AG10803 (cell line): ENCODE measurements around the gene ARID3A.

Experiments used
- DNase-seq: peaks from one replicate; pipeline ENCODE4 v3.0.0; 2010; ENCODE audit warnings: low read depth
- H3K4me3 ChIP-seq: 2 replicates; pipeline ENCODE4 v1.5.1; 2011; ENCODE audit warnings: mild to moderate bottlenecking, low read length, control low read depth
- TF ChIP-seq, protein P1 (sequence below): conservative IDR thresholded peaks from 2 replicates; pipeline ENCODE4 v1.5.1; 2011; ENCODE audit warnings: mild to moderate bottlenecking, low read length, control low read depth, inconsistent platforms

The ARID3A gene

DNA sequence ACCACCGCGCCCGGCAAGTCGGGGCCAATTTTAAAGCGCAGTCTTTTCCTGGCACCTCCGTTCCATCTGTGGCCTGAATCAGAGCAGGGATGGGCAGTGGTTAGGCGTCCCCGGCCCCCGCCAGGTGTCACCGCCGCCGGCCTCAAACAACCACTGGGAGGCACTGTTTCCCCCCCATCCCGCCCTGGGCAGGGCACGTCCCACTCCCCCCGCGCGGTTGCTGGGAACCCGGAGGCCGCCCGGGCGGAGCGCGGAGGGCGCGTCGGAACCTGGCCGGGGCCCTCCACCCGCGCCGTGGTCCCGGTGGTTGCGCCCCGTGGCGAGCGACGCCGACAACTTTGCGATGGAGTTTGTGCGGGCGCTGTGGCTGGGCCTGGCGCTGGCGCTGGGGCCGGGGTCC, 74.3 kb downstream of the ARID3A start, which contains the start of gene GRIN3B:
Gene GRIN3B (plus strand): TSS at position 325 of the 400 bp plus-strand sequence. CDS start 19 bp downstream, at position 344.
- no peak within 1 kb of the TSS; the same call in none of the 2 replicates for H3K4me3 ChIP-seq
- TF ChIP-seq, protein P1, sequence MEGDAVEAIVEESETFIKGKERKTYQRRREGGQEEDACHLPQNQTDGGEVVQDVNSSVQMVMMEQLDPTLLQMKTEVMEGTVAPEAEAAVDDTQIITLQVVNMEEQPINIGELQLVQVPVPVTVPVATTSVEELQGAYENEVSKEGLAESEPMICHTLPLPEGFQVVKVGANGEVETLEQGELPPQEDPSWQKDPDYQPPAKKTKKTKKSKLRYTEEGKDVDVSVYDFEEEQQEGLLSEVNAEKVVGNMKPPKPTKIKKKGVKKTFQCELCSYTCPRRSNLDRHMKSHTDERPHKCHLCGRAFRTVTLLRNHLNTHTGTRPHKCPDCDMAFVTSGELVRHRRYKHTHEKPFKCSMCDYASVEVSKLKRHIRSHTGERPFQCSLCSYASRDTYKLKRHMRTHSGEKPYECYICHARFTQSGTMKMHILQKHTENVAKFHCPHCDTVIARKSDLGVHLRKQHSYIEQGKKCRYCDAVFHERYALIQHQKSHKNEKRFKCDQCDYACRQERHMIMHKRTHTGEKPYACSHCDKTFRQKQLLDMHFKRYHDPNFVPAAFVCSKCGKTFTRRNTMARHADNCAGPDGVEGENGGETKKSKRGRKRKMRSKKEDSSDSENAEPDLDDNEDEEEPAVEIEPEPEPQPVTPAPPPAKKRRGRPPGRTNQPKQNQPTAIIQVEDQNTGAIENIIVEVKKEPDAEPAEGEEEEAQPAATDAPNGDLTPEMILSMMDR, result peak; percentile 47
- DNase-seq, result peak; percentile 44

DNA sequence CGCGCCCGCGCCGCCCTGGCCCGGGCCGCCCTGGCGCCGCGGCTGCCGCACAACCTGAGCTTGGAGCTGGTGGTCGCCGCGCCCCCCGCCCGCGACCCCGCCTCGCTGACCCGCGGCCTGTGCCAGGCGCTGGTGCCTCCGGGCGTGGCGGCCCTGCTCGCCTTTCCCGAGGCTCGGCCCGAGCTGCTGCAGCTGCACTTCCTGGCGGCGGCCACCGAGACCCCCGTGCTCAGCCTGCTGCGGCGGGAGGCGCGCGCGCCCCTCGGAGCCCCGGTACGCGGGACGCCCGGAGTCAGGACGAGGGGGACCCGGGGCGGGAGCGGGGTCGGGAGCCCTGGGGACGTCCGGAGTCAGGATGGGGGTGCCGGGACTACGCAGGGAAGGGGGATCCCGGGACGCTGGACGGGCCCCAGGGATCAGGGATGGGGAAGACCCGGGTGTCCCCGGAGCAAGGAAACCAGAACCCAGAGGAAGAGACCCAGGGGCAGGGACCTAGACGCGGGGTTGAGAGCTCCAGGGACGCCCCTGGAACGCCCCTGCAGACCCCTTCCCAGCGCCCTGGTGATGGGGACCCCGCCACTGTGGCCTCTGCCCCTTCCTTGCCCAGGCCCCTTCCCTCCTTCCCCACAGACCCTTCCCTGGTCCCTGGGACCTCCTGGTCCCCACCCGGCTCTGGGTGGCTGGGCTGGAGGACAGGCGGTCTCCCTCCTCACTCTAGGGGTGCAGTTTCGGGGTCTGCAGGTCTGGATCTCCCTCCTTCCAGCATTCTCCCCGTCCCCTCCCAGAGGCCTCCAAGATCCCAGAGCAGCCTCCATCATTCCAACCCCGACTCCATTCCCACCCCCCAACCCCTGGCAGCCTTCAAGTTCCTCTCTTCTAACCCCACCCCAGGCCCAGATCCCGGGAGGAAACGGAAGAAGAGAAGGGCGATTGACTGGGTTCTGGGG, 75.0 kb downstream of the ARID3A start:
- no peak overlapping the region; the same call in 1 of the 2 replicates for H3K4me3 ChIP-seq
- no peak for DNase-seq
- TF ChIP-seq, protein P1, result no peak

DNA sequence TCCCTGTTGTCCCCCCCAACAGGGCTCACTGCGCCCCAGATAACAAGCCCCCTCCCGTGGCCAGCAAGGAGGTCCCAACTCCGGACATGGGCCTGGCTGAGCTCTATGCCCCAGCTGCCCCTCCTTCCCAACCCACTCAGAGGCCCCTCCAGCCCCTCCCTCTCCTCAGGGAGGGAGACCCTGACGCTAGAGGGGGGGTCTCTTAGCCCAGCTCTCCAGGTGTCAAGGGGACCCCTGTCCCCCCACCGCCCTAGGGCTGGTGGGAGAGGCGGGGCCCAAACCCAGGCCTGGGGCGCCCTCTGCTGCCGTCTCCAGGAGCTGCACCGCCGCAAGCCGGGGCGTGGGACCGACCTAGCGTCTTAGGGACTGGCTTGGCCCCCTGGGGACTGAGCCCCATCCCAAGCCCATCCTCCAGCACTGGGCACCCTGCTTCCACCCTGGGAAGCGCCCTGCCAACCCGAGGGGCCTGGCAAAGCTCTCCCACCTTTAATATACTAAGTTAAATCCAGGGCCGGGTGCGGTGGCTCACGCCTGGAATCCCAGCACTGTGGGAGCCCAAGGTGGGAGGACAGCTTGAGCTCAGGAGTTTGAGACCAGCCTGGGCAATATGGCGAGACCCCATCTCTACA, 75.8 kb downstream of the ARID3A start:
- no peak overlapping the region for H3K4me3 ChIP-seq
- DNase-seq, result no peak
- TF ChIP-seq, protein P1, result peak; percentile 68

DNA sequence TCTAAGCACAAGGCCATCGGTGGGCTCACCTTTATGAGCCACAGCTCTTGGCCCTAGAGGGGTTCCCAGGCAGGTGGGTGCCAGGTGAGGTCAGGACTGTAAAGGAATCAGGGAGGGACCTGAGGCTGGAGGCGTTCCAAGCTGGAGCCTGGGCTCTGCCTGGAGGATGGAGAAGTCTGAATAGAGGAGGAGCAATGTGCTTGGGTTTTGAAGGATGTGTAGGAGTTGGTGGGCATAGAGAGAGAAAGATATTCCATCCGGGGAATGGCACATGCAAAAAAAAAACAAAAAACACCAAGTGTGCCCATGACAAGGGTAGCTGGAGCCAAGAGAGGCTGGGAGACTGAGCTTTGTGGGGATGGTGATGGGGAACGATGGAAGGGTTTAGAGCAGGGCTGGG, 76.8 kb downstream of the ARID3A start:
- no peak overlapping the region for H3K4me3 ChIP-seq
- TF ChIP-seq, protein P1, result no peak
- no peak for DNase-seq

DNA sequence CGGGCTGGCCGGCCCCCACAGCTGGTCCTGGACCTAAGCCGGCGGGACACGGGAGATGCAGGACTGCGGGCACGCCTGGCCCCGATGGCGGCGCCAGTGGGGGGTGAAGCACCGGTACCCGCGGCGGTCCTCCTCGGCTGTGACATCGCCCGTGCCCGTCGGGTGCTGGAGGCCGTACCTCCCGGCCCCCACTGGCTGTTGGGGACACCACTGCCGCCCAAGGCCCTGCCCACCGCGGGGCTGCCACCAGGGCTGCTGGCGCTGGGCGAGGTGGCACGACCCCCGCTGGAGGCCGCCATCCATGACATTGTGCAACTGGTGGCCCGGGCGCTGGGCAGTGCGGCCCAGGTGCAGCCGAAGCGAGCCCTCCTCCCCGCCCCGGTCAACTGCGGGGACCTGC, 77.4 kb downstream of the ARID3A start:
- TF ChIP-seq, protein P1, result no peak
- H3K4me3 ChIP-seq, result no peak overlapping the region
- no peak for DNase-seq

DNA sequence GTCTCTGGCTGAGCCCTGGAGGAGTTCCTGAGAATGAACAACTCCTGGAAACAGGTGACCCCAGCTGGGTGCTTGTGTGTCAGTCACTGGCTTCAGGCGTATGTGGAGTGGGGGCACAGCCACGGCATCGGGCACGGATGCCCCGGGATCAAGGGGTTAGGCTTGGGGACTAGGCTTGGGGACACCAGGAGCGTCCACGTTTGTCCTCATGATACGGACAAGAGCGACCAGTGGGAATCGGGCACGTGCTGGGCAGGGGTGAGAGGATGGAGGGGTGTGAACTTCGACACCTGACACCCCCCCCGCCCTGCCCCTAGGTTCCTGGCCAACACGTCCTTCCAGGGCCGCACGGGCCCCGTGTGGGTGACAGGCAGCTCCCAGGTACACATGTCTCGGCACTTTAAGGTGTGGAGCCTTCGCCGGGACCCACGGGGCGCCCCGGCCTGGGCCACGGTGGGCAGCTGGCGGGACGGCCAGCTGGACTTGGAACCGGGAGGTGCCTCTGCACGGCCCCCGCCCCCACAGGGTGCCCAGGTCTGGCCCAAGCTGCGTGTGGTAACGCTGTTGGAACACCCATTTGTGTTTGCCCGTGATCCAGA, 78.5 kb downstream of the ARID3A start:
- DNase-seq, result no peak
- TF ChIP-seq, protein P1, result no peak
- no peak overlapping the region for H3K4me3 ChIP-seq
